ENCODE results near the gene SERPINI1.

SERPINI1 gene, protein sequence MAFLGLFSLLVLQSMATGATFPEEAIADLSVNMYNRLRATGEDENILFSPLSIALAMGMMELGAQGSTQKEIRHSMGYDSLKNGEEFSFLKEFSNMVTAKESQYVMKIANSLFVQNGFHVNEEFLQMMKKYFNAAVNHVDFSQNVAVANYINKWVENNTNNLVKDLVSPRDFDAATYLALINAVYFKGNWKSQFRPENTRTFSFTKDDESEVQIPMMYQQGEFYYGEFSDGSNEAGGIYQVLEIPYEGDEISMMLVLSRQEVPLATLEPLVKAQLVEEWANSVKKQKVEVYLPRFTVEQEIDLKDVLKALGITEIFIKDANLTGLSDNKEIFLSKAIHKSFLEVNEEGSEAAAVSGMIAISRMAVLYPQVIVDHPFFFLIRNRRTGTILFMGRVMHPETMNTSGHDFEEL

DNA sequence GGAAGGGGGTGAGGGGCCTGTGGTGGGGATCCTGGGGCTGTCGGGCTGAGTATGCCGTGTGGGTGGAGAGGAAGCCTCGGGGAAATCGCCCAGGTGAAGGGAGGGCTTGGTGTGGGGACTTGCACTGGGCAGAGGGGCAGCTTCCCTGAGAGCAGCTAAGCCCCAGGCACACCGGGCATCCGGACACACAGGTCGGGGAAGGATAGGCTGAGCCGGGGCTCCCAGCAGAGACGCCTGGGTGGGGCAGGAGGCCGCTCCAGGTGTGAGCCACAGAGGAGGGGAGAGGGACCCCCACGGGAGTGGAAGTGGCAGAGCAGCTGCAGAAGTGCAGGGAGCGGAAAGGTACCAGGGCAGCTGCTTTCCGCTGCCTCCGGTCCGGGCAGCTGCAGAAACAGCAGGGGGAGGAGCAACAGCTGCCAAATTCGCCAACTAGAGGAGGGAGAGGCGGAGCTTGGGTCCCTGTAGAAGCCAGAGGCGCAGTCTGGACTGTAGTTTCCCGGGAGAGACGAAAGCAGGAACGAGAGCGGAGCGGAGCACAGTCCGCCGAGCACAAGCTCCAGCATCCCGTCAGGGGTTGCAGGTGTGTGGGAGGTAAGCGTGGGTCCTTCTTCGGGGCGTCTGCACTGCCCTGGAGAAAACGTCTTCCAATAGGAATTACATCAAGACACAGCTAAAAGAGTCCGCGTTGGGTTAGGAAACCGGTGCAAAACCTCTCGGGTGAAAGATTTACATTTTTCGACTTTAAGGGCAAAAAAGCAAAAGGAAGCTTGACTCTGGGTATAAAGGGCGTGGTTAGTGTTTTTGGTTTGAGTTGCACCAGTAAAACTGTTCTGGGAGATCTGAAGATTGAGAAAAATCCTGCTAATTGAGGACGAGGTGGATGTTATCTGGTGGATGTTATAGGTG, at the start of gene SERPINI1:
SERPINI1 (plus strand) TSS at position 489 of the 906 bp plus-strand sequence. CDS start 53,408 bp downstream, outside the sequence.
- DNase-seq (ENCODE audit: extremely low spot score, insufficient read length, low read depth) (peak; percentile 38), FAIRE-seq (peak; percentile 90)

DNA sequence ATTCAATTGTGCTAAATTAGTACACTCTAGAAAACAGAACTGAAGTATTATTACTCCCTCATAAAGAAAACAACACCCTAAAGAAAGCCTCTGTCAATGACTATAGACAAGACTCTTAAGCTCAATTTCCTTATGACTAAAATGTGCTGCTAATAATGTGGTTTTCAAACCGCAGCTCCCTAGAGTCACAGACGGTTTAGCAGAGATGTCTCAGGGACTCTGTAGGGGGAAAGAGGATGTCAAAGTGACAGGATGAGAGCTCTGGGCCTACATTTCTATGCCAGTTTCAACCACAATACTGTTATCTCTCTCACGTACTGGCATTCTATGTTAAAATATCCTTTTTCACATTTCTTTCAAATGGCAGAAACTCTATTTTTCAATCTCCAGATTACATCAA, 44.2 kb upstream of the SERPINI1 start:
- FAIRE-seq (peak; percentile 96), DNase-seq (ENCODE audit: extremely low spot score, insufficient read length, low read depth) (peak; percentile 48)

DNA sequence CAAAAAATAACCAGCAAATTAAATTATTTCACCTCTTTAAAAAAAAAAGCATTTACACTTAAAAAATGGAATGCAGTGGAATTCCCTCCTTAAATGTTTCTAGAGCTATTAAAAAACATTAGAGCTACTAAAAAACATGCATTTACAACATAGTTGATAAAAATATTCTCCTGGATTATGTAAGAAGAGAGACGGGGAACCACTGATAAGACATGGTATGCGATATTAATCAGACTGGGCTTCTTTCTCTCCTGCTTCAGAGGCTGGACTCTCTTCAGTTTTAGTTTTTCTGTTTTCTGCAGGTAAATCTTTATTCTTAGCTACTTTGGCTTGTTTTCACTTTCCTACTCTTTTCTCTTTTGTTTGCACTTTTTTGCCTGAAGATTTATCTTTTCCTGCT, 41.4 kb upstream of the SERPINI1 start:
- no peak for FAIRE-seq
- no peak for DNase-seq (ENCODE audit: extremely low spot score, insufficient read length, low read depth)

DNA sequence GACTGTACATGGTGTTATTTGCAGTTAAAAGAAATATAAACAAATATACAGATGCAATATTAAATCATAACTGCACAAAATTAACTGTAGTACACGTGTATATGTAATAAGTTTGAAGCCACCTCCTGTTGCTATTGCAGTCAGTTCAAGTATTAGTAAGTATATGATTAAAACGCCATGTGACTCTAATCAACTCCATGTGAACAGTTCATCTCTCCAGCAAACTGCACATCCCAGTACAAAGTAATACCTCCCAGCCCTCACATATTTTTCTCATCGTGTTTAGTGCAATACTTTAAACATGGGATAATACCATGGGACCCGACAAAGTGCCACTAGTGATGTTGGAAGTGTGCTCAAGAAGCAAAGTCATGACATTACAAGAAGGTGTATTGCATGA, 35.5 kb upstream of the SERPINI1 start:
- no peak for DNase-seq (ENCODE audit: extremely low spot score, insufficient read length, low read depth)
- no peak for FAIRE-seq

DNA sequence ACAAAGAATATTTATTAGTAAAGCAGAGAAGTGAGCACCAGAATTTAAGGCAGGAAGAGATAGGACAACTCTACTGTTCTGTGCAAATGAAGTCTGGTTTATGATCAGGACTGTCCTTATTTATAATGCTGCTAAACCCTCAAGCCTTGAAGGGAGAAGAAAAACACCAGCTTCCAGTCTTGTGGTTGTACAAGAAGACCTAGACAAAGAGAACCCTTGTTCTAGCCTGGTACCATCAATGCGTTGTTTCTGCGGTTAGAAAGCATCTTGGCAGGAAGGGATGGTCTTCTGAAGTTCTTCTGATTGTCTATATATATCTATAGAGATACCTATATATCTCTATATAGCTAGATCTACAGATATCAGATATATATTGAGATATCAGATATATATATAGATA, 34.6 kb upstream of the SERPINI1 start:
- DNase-seq (ENCODE audit: extremely low spot score, insufficient read length, low read depth) (no peak), FAIRE-seq (no peak)

DNA sequence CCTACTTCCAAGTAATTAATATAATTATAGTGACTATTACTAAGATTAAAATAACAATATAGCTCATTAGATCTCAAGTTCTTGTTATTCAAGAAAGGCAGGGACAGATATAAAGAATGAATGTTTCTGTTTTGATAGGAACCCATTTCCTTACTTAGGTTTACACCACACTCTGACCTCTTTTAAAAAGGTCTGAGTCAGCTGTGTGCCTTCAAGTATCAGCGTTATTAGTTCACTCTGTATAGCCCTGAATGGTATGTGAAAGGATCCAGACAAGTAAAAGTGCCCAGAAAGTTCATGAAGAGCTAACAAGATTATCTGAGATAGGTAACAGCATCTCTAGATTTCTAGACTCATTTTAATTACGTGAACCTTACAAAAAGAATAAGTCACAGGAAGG, 29.7 kb upstream of the SERPINI1 start:
- DNase-seq (ENCODE audit: extremely low spot score, insufficient read length, low read depth) (no peak), FAIRE-seq (no peak)

DNA sequence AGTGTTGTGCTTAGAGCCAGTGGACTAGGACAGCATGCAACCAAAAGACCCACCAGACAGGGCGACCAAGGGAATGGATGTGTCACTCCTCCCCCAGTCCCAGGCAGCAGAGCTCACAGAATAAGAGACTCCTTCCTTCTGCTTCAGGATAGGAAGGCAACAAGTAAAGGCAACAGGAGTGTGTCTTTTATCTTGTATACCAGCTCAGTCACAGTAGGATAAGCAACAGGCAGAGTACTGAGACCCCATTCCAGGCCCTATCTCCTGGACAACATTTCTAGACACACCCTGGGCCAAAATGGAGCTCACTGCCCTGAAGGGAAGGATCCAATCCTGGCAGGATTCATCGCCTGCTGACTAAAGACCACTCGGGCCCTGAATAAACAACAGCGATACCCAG, 25.8 kb upstream of the SERPINI1 start:
- DNase-seq (ENCODE audit: extremely low spot score, insufficient read length, low read depth), result no peak
- FAIRE-seq, result no peak

DNA sequence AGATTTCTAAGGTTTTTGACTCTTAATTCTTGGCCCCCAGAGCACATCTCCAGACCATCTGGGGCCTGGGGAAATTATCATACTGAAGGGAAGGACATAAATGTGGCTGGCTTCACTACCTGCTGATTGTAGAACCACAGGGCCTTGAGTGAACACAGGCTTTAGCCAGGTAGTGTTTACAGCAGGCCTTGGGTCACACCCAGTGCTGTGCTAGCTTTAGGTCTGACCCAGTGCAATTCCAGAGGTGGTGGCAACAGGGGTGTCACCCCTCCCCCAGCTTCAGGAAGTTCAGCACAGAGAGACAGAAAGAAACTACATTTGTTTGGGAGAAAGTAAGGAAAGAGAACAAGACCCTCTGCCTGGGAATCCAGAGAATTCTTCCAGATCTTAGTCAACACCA, 25.0 kb upstream of the SERPINI1 start:
- DNase-seq (ENCODE audit: extremely low spot score, insufficient read length, low read depth), result no peak

DNA sequence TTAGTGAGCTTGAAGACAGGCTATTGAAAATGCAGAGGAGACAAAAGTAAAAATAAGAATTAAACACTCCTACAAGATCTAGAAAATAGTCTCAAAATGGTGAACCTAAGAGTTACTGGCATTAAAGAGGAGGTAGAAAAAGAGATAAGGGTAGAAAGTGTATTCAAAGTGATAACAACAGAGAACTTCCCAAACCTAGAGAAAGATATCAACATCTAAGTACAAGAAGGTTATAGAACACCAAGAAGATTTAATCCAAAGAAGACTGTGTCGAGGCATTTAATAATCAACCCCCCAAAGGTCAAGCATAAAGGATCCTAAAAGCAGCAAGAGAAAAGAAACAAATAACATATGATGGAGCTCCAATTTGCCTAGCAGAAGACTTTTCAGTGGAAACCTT, 24.1 kb upstream of the SERPINI1 start:
- FAIRE-seq (no peak), DNase-seq (ENCODE audit: extremely low spot score, insufficient read length, low read depth) (no peak)

More for the DNA sequence above, 25.0 kb upstream of the SERPINI1 start:
- no peak for FAIRE-seq

DNA sequence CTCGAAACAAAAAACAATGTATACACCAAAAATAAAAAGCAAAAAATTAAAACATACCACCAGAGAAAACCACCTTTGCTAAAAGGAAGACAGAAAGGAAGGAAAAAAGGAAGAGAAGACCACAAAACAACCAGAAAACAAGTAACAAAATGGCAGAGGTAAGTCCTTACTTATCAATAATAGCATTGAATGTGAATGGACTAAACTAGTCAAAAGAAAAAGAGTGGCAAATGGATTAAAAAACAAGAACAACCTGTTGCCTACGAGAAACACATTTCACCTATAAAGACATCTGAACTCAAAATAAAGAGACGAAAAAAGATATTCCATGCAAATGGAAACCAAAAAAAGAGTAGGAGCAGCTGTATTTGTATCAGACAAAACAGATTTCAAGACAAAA, 23.1 kb upstream of the SERPINI1 start:
- no peak for DNase-seq (ENCODE audit: extremely low spot score, insufficient read length, low read depth)
- no peak for FAIRE-seq

DNA sequence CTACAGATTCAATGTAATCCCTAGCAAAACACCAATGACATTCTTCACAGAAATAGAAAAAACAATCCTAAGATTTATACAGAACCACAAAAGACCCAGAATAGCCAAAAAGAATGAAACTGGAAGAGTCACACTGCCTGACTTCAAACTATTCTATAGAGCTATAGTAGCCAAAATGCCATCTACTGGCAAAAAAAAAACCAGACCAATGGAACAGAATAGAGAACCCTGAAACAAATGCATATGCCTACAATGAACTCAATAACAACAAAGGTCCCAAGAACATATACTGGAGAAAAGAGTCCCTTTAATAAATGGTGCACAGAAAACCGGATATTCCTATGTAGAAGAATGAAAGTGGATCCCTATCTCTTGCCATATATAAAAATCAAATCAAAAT, 20.6 kb upstream of the SERPINI1 start:
- DNase-seq (ENCODE audit: extremely low spot score, insufficient read length, low read depth), result no peak
- FAIRE-seq, result no peak

DNA sequence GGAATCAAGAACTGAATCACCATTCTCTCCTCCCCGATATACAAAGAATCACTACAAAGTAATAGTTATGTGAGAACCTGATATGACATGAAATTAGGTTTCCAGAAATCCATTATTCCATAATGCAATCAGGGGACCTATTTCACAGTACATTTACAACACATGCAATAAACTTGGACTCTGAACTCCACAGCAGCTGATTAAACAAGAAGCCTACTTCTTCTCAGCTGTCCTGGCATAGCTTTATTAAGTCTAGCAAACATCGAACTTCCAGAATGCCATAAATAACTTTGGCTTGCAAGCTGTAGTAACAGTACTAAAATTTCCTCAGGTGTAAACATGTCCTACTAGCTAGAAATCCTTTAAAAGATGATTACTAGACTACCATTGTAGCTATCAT, 18.6 kb upstream of the SERPINI1 start:
- FAIRE-seq, result no peak
- DNase-seq (ENCODE audit: extremely low spot score, insufficient read length, low read depth), result no peak

DNA sequence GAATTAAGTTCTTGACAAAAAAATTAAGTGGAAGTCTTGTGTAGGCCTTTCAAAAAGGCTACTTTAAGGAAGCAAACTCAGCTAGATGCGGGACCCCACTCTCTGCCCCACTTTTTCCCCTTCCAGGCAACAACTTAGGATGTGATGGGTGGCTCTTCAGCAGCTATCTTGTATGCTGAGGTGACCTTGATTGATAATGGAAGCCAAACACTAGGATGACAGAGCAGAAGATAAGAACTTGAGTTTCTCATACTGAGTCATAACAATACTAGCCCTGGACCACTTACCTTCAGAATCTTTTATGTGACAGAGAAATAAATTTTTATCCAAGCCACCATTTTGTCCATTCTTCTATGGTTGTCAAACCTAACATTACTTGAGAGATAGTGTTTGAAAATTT, 16.9 kb upstream of the SERPINI1 start:
- FAIRE-seq, result no peak
- DNase-seq (ENCODE audit: extremely low spot score, insufficient read length, low read depth), result no peak

DNA sequence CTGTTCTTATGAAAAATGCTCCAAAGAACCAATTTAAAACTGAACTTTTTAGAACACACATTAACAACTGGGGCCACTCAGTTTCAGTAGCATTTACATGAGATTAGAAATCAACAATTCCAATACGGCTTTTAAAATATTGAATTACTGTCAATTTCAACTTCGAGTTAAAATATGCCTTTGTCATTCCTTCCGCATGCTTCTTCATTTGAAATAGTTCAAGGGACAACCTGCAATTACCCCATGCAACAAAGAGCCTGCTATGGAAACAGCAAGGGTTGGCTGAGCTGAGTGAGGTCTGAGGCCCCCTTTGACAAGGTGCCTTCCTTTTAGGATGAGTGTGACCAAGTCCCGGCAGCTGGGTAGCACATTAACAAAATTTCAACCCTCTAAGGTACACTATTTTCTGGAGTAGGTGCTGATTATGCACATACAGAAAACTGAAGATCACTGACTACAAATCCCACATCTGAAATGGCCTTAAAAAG, 12.5 kb upstream of the SERPINI1 start:
- DNase-seq (ENCODE audit: extremely low spot score, insufficient read length, low read depth) (no peak), FAIRE-seq (no peak)

DNA sequence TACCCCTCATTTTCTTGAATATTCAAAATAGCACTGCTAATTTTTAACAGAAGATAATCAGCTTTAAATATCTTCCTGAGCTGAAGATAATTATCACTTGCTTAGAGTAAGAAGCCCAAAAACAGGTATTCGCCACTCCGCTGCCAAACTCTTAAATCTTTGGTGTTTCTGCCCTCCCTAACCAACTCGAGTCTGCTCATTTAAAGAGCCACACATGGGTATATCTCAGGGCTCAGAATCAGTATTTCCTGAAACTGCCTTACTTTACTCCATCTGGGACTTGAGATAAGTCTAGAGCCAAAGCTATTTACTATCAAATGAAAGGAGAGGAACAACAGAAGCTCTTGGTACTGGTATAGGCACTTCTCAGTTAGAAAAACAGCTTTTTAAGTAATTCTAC, 11.6 kb upstream of the SERPINI1 start:
- no peak for DNase-seq (ENCODE audit: extremely low spot score, insufficient read length, low read depth)
- FAIRE-seq, result no peak

DNA sequence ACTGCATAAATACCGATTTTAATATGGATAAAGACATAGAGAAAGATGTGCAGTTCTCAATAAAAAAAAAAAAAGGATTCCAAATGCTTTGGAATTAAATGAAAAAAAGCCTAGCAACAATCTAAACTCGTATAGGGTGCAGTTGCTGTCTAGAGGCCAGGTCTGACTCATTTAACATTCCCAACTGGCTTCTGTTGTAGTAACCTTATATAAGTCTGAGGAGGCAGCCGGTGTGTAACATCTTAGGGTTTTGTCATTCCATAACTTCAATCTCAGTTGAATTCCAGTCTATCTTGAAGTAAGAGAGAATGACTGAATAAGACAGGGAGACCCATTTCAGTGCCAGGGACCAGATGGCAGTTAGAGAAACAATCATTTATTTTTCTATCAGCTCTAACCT, 7.3 kb upstream of the SERPINI1 start:
- FAIRE-seq, result no peak
- DNase-seq (ENCODE audit: extremely low spot score, insufficient read length, low read depth), result no peak

DNA sequence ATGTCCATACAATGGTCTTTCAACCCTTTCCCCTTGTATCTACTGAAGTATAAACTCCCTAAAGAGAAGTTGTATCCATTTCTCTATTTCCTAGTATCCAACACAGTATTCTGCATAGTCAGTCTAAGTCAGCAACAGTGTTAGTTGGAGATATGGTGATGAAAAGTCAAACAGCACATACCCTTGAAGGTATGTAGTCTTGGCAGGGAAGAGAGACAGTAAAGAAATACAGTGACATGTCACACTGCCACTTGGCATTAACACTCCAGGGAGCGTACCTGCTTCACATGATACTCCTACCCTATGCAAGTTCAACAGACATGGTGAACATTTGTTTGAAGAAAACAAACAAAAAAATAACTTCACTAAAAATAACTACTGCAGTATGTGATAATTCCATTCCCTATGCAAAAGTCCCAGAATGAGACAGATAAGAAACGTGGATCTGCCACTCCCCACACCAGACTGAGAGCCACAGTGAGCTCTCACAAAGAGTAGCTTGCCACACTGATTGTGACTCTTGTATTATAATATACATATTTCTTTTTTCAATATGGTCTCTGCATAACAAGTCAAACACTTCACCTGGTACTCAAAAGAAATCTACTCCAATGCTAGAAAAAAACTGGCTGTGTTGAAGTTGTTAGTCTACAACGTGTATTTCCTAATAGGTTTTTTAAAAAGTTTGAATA, 6.7 kb upstream of the SERPINI1 start:
- no peak for FAIRE-seq
- DNase-seq (ENCODE audit: extremely low spot score, insufficient read length, low read depth), result no peak

DNA sequence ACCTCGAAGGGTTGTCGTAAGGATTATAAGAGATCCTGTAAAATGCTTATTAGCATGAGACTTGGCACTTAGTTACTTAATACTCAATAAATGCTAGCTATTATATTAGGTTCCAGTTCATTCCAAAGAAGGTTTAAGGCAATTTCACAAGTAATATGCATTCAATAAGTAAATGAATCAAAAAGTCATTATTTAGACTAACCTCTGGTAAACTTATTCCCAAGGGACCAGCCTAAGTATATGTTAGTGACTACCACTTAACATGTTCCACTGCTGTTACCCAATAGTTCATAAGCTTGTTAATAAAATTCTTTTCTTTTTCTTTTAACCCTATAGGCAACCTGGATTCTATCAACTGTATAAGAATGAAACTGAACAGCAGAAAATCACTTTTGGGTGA, 5.9 kb upstream of the SERPINI1 start:
- FAIRE-seq, result no peak
- DNase-seq (ENCODE audit: extremely low spot score, insufficient read length, low read depth), result no peak

DNA sequence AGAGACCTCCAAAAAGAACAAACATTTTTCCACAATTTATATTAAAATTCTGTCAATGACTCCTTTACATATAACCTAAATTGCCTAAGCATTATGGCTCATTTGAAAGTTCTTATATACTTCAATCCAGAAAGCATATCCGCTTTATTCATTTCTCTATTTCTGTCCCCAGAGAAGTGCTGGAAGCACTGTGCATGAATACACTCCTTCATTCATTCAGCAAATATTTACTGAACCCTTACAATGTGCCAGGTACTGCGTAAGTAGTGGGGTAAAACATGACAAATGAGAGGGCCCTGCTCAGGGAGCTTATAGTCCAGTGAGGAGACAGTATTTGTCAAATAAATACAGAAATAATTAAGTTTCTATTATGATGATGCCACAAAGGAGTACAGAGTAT, 4.1 kb upstream of the SERPINI1 start:
- DNase-seq (ENCODE audit: extremely low spot score, insufficient read length, low read depth) (no peak), FAIRE-seq (no peak)

DNA sequence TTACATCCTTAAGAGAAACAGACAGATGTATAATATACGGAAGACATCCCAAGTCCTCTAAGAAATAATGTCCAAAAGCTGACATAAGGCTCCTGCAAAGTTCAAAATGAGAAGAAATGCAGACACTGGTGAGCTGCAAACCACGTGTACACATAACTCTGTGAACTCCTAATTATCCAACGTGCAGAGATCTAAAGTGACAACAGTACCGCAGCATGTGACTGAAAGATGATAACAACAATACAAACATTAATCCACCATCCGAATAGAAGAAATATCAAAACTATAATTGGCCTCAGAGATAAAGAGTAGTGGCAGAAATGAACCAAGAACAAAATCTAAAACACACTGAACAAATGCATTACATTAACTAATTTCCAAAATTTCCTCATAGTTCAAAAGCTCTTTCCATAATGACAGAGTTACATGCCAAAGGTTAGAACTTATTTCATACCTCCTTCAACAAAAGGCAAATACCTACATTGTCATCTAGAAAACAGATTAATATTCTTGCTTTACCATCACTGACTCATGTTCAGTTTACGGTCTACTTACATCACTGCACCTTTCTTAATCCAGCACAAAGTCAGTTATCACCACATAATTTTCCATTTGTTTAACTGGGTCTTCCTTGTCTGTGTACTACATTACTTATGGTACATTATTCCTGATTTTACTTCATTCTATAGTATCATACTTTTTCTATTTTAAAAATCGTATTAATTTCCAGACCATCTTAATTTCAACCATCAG, 3.0 kb upstream of the SERPINI1 start:
- no peak for FAIRE-seq

More for the DNA sequence above, 3.0 kb upstream of the SERPINI1 start:
- DNase-seq (ENCODE audit: extremely low spot score, insufficient read length, low read depth), result no peak
